Measurements from ENCODE around the gene HSDL2. TPM values are rescaled to one million over a fixed set of nuclear protein-coding genes. Genes with fewer than 3 reads are reported as not detected.

Gene HSDL2
- total RNA-seq, 1 donor from 2014 or later = 25.3 TPM

DNA sequence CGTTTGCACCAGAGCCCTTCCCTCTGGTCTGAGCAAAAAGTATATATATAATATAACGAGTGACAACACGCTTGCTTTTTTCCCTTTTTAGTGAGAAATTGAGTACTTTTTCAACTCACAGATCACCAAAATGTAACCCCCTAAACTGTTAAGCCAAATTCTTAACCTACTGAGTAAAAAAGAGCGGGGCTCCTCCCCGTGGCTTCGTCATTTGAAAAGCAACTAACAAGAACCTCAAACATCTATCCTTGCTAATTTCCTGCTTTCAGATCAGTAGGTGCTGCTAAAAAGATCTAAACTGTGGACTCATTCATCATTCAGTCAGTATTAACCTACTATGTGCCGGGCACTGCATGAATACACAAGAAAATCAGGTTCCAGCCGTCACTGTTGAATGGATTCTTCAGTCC lies 45.5 kb upstream of the HSDL2 start:
- DNase-seq (ENCODE audit: low read depth) = no peak
- TF ChIP-seq, protein P1, sequence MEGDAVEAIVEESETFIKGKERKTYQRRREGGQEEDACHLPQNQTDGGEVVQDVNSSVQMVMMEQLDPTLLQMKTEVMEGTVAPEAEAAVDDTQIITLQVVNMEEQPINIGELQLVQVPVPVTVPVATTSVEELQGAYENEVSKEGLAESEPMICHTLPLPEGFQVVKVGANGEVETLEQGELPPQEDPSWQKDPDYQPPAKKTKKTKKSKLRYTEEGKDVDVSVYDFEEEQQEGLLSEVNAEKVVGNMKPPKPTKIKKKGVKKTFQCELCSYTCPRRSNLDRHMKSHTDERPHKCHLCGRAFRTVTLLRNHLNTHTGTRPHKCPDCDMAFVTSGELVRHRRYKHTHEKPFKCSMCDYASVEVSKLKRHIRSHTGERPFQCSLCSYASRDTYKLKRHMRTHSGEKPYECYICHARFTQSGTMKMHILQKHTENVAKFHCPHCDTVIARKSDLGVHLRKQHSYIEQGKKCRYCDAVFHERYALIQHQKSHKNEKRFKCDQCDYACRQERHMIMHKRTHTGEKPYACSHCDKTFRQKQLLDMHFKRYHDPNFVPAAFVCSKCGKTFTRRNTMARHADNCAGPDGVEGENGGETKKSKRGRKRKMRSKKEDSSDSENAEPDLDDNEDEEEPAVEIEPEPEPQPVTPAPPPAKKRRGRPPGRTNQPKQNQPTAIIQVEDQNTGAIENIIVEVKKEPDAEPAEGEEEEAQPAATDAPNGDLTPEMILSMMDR (conservative IDR thresholded peaks at IDR 0.05; ENCODE audit: low read depth, low read length) = no peak
- peak overlapping the region; percentile 75 for H3K4me3 ChIP-seq (ENCODE audit: low read depth, low read length)

DNA sequence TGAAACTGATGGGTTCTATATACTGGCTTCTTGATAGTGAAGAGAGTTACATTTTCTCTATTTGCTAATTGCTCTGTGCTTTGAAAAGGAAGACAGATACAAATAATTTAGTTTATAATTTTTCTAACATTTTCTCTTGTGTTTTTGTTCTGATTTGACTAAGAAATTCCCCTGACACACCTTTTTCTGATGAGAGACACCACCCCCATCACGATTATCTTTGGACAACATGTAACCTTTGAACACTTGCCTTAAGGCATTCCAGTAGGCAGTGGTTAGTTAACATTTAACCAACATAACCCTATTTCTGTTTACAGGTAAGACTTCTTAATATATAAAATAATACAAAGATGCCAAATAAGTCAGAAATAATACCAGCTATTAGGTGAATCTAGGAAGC lies 42.4 kb upstream of the HSDL2 start:
- DNase-seq (ENCODE audit: low read depth) = no peak
- H3K4me3 ChIP-seq (ENCODE audit: low read depth, low read length) = no peak overlapping the region
- TF ChIP-seq, protein P1 (conservative IDR thresholded peaks at IDR 0.05; ENCODE audit: low read depth, low read length) = no peak

DNA sequence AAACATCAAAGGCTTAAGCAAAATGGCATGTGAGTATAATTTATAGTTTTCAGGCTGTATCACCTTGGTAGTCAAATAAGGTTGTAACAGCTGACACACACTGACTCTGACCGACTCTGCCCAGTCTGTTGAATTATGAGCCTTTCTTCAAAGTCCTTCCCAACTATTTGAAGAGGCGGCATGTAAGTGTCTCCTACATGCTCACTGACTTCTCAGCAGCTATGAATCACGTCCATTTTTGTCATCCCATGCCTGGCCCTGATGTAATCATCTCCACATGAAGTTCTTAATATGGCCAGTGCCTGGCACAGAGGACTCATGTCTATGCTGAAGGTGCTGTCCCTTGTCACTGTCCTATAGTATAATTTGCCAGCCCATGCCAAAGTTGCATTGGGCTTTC lies 41.3 kb upstream of the HSDL2 start:
- no peak overlapping the region for H3K4me3 ChIP-seq (ENCODE audit: low read depth, low read length)
- TF ChIP-seq, protein P1 (conservative IDR thresholded peaks at IDR 0.05; ENCODE audit: low read depth, low read length) = no peak
- DNase-seq (ENCODE audit: low read depth) = no peak

DNA sequence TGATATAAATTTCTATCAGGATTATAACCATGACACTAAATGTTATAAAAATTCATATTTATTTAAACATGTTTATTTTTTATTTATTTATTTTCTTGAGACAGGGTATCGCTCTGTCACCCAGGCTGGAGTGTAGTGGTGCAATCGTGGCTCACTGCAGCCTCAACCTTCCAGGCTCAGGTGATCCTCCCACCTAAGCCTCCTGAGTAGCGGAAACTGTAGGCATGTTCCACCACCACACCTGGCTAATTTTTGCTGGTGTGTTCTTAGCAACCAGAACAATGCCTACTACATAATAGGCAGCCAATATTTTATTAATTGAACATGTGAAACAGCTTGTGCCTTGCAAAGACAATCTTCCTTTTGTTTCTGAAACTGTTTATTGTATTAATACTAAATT lies 40.0 kb upstream of the HSDL2 start:
- TF ChIP-seq, protein P1 (conservative IDR thresholded peaks at IDR 0.05; ENCODE audit: low read depth, low read length) = no peak
- H3K4me3 ChIP-seq (ENCODE audit: low read depth, low read length) = no peak overlapping the region
- DNase-seq (ENCODE audit: low read depth) = no peak

- H3K4me3 ChIP-seq (ENCODE audit: low read depth, low read length) = no peak overlapping the region
- DNase-seq (ENCODE audit: low read depth) = no peak
- TF ChIP-seq, protein P1 (conservative IDR thresholded peaks at IDR 0.05; ENCODE audit: low read depth, low read length) = no peak
These were observed 38.2 kb upstream of the HSDL2 start for GRCh38 chr9:112341730-112342129.

DNA sequence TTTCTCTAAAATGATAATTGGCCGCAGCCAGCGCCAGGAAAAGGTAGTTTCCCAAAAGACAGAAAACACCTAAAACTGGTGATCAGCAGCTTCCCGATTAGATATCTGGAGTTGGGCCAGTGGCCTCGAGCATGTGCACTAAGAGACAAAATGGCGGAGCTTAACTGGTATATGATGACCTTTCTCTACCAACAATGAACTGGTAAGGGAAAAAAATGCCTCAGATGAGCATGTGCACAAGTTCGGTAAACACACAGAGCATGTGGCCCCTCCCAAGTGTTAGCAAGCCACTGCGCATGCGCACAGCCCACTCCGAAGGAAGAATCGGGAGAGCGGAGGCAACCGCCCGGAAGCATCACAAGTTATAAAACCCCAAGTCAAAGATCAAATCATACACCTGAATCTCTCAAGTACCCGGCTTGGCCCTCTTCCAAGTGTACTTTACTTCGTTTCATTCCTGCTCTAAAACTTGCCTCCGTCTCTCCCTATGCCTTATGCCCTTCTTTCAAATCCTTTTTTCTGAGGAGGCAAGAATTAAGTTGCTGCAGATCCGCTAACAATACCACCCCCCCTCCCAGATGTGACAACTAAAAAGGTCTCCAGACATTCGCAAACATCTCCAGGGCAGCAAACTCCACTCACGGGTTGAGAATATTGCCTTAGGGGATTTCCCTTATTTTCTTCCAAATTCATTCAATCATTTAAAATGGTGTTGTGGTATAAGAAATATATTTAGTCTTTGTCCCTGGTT lies 31.5 kb upstream of the HSDL2 start:
- DNase-seq (ENCODE audit: low read depth) = no peak
- H3K4me3 ChIP-seq (ENCODE audit: low read depth, low read length) = peak overlapping the region; percentile 52
- TF ChIP-seq, protein P1 (conservative IDR thresholded peaks at IDR 0.05; ENCODE audit: low read depth, low read length) = no peak

DNA sequence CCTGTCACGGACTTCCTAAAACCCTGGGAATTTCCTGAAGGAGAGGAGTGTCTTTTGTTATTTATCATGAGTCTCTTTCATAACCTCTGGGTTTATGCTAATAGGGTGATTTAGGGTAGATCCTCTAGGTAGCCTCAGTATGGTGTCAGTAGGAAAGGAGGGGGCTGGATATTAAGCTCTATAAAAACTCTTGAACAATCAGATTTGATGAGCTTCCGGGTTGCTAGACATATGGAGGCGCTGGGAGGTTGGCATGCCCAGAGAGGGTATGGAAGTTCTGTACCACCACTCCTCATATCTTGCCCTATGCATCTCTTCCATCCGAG lies 30.9 kb upstream of the HSDL2 start:
- TF ChIP-seq, protein P1 (conservative IDR thresholded peaks at IDR 0.05; ENCODE audit: low read depth, low read length) = no peak
- peak overlapping the region; percentile 52 for H3K4me3 ChIP-seq (ENCODE audit: low read depth, low read length)
- no peak for DNase-seq (ENCODE audit: low read depth)

Data from epithelial cell of proximal tubule (primary cell).